Measurements from ENCODE around the gene CLDN14. TPM values are rescaled to one million over a fixed set of nuclear protein-coding genes. Genes with fewer than 3 reads are reported as not detected.

CLDN14 gene
- total RNA-seq, 1 donor, result not detected

GRCh38 chr21:36502365-36502764 is 22.4 kb upstream of the CLDN14 start:
- H3K4me3 ChIP-seq (ENCODE audit: low read depth, low read length), result no peak overlapping the region
- no peak for DNase-seq (ENCODE audit: low read depth)
- no peak for TF ChIP-seq CTCF (IDR thresholded peaks at IDR 0.05; ENCODE audit: insufficient read depth, low read depth, low read length)

- TF ChIP-seq CTCF (IDR thresholded peaks at IDR 0.05; ENCODE audit: insufficient read depth, low read depth, low read length), result no peak
- H3K4me3 ChIP-seq (ENCODE audit: low read depth, low read length), result no peak overlapping the region
- DNase-seq (ENCODE audit: low read depth), result no peak
Measured at GRCh38 chr21:36501589-36501892, 21.6 kb upstream of the CLDN14 start.

GRCh38 chr21:36499578-36500471 is 19.9 kb upstream of the CLDN14 start:
- TF ChIP-seq CTCF (IDR thresholded peaks at IDR 0.05; ENCODE audit: insufficient read depth, low read depth, low read length), result no peak
- no peak overlapping the region for H3K4me3 ChIP-seq (ENCODE audit: low read depth, low read length)

GRCh38 chr21:36494557-36494956 is 14.6 kb upstream of the CLDN14 start:
- DNase-seq (ENCODE audit: low read depth), result no peak
- H3K4me3 ChIP-seq (ENCODE audit: low read depth, low read length), result no peak overlapping the region
- TF ChIP-seq CTCF (IDR thresholded peaks at IDR 0.05; ENCODE audit: insufficient read depth, low read depth, low read length), result no peak

More at GRCh38 chr21:36499578-36500471, 19.9 kb upstream of the CLDN14 start:
- peak; percentile 57 for DNase-seq (ENCODE audit: low read depth)

- DNase-seq (ENCODE audit: low read depth), result peak; percentile 56
- no peak for TF ChIP-seq CTCF (IDR thresholded peaks at IDR 0.05; ENCODE audit: insufficient read depth, low read depth, low read length)
- H3K4me3 ChIP-seq (ENCODE audit: low read depth, low read length), result no peak overlapping the region
Measured at GRCh38 chr21:36491209-36491910, 11.4 kb upstream of the CLDN14 start.

GRCh38 chr21:36489776-36490165 is 9.8 kb upstream of the CLDN14 start:
- no peak for TF ChIP-seq CTCF (IDR thresholded peaks at IDR 0.05; ENCODE audit: insufficient read depth, low read depth, low read length)
- no peak for DNase-seq (ENCODE audit: low read depth)
- H3K4me3 ChIP-seq (ENCODE audit: low read depth, low read length), result no peak overlapping the region
